Dermis microvascular lymphatic vessel endothelial cell (primary cell): Measurements from ENCODE around the gene CCL18. TPM values are rescaled to one million over a fixed set of nuclear protein-coding genes. Genes with fewer than 3 reads are reported as not detected.
"Not testable (repeated sequence)": the region's sequence is repeated elsewhere in the genome, so short reads cannot be mapped to it uniquely, and the experiment has no call there.

Source experiments
- DNase-seq, 2 donors: peaks; one replicate each; pipeline versions ENCODE4 v3.0.0 to v3.0.0-alpha.2; 2010; ENCODE audit warnings: low read depth in 2 of 2
- total RNA-seq: library from RNA; depleted of rRNA; stranded (reverse); fragments of >200 nt; gene quantifications from 2 replicates; pipeline ENCODE4 v1.2.1, GENCODE V29; 2014

The CCL18 gene
- total RNA-seq, 1 donor from 2014 or later: not detected

DNA sequence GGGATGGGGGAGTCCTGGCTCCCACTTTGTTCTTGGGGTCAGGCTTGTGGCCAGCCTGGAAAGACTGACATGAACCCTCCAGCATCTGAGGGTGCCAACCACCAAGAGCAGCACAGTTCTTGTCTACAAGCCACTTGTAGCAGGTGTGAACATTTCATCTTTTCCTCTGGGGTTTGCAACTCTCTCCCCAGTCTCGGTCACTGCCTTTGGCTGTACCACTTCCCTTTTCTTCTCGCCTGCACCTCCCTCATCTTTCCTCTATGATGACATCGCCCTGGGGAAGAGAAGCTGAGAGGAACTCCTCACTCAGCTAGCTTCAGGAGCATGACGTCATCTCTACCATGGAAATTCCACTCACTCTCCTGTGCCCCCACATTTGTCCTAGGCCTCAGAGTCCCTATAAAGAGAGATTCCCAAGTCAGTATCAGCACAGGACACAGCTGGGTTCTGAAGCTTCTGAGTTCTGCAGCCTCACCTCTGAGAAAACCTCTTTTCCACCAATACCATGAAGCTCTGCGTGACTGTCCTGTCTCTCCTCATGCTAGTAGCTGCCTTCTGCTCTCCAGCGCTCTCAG is 39.4 kb downstream of the CCL18 start, which contains the start of gene CCL4:
Gene CCL4, plus strand, starts transcription at position 427 of the 575 bp plus-strand sequence. Its CDS starts 79 bp downstream, at position 506.
- not testable (repeated sequence) for DNase-seq

DNA sequence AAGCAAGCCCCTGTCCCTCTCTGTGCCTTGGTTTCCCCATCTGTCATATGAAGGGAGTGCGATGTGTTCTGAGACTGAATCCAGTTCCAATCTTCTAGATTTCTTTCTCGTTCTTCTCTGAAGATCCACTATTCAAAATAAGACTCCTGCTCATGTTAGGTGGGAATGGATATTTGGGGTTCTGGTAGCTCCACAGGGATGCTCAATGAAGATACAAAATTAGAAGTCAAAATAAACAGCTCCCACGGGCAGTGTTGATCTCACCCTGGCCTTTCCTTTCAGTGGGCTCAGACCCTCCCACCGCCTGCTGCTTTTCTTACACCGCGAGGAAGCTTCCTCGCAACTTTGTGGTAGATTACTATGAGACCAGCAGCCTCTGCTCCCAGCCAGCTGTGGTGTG is 40.2 kb downstream of the CCL18 start:
- DNase-seq: not testable (repeated sequence)

DNA sequence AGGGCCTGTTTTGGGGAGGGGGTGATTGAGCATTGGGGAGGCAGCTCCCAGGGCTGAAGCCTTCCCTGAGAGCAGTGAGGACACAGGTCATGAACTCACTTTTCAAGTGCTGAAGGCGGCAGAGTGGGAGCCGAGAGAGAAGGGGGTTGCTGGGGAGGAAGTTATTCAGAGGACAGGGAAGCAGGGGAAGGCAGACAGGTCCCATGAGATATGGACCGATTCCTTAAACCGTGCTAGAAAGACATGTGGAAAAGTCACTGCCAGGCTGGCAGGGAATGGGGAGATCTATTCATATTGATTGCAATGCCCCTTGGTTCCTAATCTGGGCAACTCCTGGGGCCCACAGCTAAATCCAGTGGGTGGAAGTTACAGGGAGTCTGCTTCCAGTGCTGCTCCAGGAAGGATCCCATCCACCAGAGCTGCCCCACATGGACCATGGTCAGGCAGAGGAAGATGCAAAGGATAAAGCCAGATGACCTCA is 40.7 kb downstream of the CCL18 start:
- DNase-seq: no peak

GRCh38 chr17:36105781-36106492 is 41.9 kb downstream of the CCL18 start:
- no peak for DNase-seq

DNA sequence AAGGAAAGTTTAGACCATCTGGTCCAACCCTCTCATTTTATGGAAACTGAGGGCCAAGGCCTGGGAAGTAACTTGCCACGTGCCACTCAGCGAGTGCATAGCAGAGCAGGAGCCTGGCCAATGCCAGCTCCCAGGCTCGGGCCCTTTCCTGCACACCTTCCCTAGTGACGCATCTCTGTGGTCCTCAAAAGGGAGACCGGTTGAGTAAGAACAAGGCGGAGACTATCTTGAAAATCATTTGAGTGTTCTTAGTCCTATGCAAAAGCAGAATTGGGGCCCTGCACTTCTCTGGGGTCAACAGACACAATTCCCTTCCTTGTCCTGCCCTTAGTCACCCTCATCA is 42.4 kb downstream of the CCL18 start:
- no peak for DNase-seq

DNA sequence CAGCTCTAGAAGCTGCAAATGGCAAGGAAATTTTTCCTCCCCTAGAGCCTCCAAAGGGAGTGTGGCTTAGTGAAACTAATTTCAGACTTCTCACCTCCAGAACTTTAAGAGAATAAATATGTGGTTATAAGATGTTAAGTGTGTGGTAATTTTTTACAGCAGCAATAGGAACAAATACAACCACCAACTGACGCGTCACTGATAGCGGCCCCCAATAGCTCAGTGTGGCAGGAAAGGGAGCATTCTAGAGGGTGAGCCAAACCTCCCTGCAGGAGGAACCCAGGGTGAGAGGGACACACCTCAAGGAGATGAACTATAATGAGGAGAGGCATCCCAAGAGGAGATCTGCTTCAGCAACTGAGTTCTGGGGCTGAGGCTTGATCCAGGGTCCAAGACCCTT is 43.6 kb downstream of the CCL18 start:
- no peak for DNase-seq

DNA sequence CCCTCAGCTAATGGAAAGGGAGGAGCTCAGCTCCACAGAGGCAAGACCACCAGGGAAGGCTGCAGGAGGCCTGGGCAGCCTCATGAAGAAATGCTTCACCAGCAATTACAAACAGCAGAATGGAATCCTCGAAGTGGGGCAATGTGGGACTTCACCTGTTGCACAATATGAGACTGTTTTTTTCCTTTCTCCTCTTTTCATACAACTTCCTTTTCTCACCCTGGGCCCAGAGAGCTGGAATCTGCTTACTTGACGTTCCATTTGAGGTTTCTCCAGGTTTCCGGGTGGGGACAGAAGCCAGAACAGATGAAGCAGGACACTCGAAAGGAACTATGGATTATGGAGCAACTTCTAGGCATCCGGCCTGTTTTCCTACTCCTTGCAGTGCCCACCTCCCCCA is 44.2 kb downstream of the CCL18 start:
- not testable (repeated sequence) for DNase-seq

- DNase-seq: no peak
Measured at GRCh38 chr17:36111068-36111490, 47.0 kb downstream of the CCL18 start.

DNA sequence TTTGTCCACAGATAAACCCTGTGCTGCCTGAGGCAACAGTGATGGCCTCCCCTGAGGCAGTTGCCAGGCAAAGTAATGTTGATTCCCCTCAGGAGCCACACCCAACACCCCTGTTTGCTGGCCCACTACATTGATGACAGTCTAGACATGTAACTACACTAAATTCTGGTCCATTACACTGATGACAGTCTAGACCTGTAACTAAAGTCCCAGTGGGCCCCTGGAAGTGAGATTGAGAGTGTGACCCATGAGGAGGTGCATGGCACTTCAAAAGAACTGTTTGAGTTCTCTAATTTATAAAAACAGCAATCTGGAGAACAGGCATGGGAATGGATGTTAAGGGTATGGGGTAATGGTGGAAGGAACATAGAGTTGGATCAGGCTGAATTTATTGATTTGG is 48.5 kb downstream of the CCL18 start:
- DNase-seq: no peak

DNA sequence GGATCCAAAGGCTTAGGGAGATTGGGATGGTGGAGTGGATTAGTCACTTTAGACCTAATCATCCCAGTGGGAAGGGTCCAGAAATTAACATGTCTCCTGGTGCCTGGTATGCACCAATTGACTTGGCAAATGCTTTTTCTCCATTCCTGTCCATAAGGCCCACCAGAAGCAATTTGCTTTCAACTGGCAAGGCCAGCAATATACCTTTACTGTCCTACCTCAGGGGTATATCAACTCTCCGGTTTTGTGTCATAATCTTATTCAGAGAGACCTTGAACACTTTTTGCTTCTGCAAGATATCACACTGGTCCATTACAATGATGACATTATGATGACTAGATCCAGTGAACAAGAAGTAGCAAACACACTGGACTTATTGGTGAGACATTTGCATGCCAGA is 49.1 kb downstream of the CCL18 start:
- not testable (repeated sequence) for DNase-seq

- DNase-seq: not testable (repeated sequence)
Measured at GRCh38 chr17:36114971-36115648, 51.0 kb downstream of the CCL18 start.

GRCh38 chr17:36115649-36115977 is 51.5 kb downstream of the CCL18 start:
- not testable (repeated sequence) for DNase-seq

DNA sequence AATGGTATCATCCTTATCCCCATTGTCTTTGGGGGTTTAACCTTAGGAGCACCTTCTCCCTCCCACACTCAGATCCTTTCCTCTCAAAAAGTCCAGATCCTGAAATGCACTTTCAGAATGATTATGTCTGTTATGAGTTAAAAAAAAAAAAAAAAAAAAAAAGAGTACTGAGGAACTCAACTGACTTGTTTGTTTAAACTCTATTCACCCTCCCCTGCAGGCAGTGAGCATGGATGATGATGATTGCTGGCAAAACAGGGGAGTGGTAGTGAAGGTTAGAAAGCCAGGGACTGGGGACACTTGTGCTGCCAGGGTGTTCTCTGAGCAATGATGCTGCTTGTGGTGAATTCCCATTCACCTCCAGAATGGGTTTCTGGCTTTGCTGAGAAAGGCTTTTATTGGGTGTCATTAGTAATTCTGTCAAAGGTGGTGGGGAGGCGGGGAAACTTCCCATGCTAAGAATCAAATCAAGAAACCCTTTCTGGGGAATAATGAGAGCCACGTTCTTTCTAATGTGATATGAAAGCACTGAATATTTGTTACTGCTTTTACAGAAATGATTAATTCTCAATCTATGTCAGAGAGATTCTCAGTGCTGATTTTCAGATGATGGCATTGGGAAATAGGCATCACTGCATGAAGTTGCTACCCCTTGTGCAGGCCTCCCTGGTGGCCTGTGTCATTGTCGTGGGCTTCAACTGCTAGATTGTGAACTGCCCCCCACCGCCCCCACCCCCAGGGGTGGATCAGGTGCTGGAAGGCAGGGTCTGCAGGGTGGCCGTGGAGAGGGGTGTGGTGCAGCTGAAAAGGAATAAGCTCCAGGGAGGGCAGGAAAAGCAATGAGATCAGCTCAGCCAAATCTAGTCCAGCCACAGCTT is 53.7 kb downstream of the CCL18 start:
- DNase-seq: no peak

DNA sequence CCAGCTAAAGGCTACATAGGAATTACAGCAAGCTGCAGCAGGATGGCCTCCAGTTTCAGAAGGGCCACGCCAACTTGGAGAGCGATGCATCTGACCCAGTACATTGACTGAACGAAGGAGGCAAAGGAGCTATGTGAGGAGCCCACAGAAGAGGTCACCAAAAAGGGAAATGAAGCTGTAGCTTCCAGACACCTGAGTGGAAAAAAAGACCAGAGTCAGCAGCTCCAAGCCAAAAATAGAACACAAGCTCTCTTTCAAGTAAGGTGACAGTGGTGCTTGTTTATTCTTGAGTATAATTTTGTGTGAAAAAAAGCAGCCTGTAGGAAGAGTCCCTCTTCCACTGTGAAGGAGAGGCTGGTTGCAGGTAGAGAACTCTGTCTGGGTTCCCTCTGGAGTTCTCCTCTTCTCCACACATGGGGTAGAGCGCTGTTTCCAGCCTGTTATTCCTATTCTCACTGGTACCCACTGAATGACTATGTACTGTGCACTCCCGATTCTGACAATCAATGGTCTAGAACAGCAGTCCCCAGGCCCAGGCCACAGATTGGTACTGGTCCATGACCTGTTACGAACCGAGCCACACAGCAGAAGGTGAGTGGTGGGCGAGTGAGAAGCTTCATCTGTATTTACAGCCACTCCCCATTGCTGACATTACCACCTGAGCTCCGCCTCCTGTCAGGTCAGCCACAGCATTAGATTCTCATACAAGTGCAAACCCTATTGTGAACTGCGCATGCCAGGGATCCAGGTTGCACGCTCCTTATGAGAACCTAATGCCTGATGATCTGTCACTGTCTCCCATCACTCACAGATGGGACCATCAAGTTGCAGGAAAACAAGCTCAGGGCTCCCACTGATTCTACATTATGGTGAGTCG is 54.6 kb downstream of the CCL18 start:
- no peak for DNase-seq

GRCh38 chr17:36120221-36120620 is 56.1 kb downstream of the CCL18 start:
- DNase-seq: no peak

- DNase-seq: not testable (repeated sequence)
Measured at GRCh38 chr17:36121099-36121498, 57.0 kb downstream of the CCL18 start.

Other genes starting within 250 kb of the CCL18 start
- gene HEATR9, start 195.4 kb upstream of the CCL18 start, total RNA-seq: not detected in 2 replicates
- gene CCL5, start 183.9 kb upstream of the CCL18 start, total RNA-seq: 0.38 and 0.39 TPM in 2 replicates
- gene RDM1, start 133.5 kb upstream of the CCL18 start, total RNA-seq: 0.13 TPM in 1 of 2 replicates, not detected in the other
- gene LYZL6, start 120.6 kb upstream of the CCL18 start, total RNA-seq: not detected in 2 replicates
- gene CCL16, start 82.8 kb upstream of the CCL18 start, total RNA-seq: 0.13 and 0.38 TPM in 2 replicates
- 2.7 and 24.7 TPM in 2 replicates for gene CCL14, start 77.5 kb upstream of the CCL18 start, total RNA-seq
- not detected in 2 replicates for gene CCL15, start 62.7 kb upstream of the CCL18 start, total RNA-seq
- gene CCL23, start 46.3 kb upstream of the CCL18 start, total RNA-seq: 0.38 TPM in 1 of 2 replicates, not detected in the other
- not detected in 2 replicates for gene CCL3, start 25.9 kb downstream of the CCL18 start, total RNA-seq
- gene CCL4, start 39.6 kb downstream of the CCL18 start, total RNA-seq: not detected in 2 replicates
- gene TBC1D3B, start 112.4 kb downstream of the CCL18 start, total RNA-seq: 0.64 and 2.0 TPM in 2 replicates
- not detected in 2 replicates for gene CCL3L1, start 132.5 kb downstream of the CCL18 start, total RNA-seq
- not detected in 2 replicates for gene CCL4L2, start 146.8 kb downstream of the CCL18 start, total RNA-seq
- gene TBC1D3I, start 200.3 kb downstream of the CCL18 start, total RNA-seq: under 0.01 TPM in 1 of 2 replicates, not detected in the other